Mesothelial cell of epicardium (in vitro differentiated cells): Measurements from ENCODE around the gene CDPF1. TPM values are rescaled to one million over a fixed set of nuclear protein-coding genes. Genes with fewer than 3 reads are reported as not detected.

Source experiments
- DNase-seq, 2 experiments: peaks; one replicate each; pipeline ENCODE4 v3.0.0; 2021; ENCODE audit warnings: low spot score in 2 of 2; ENCODE audit not compliant: unreplicated experiment in 2 of 2
- H3K27ac Mint-ChIP-seq: 2 replicates; pipeline ENCODE4 v1.8.0; 2021; ENCODE audit warnings: mixed read lengths
- H3K27me3 Mint-ChIP-seq: 2 replicates; pipeline ENCODE4 v1.8.0; 2021; ENCODE audit warnings: low read depth, mixed read lengths
- H3K36me3 Mint-ChIP-seq: 2 replicates; pipeline ENCODE4 v1.8.0; 2021; ENCODE audit warnings: mixed read lengths
- H3K4me1 Mint-ChIP-seq: 2 replicates; pipeline ENCODE4 v1.8.0; 2021; ENCODE audit warnings: mixed read lengths
- H3K4me3 Mint-ChIP-seq: 2 replicates; pipeline ENCODE4 v1.8.0; 2021; ENCODE audit warnings: mild to moderate bottlenecking, moderate library complexity, mixed read lengths
- H3K9me3 Mint-ChIP-seq: 2 replicates; pipeline ENCODE4 v1.8.0; 2021; ENCODE audit warnings: mixed read lengths
- total RNA-seq: library from RNA; stranded (reverse); gene quantifications from 3 replicates; pipeline ENCODE4 v1.2.1, GENCODE V29; 2021
- TF ChIP-seq, protein P1 (sequence below): fragments of 200-600 bp; sonication (generic); IDR thresholded peaks from one replicate; pipeline ENCODE4 v1.5.0; 2021; ENCODE audit warnings: antibody characterized with exemption; ENCODE audit not compliant: unreplicated experiment

The CDPF1 gene
- total RNA-seq, 1 donor from 2014 or later: 12.8 TPM

DNA sequence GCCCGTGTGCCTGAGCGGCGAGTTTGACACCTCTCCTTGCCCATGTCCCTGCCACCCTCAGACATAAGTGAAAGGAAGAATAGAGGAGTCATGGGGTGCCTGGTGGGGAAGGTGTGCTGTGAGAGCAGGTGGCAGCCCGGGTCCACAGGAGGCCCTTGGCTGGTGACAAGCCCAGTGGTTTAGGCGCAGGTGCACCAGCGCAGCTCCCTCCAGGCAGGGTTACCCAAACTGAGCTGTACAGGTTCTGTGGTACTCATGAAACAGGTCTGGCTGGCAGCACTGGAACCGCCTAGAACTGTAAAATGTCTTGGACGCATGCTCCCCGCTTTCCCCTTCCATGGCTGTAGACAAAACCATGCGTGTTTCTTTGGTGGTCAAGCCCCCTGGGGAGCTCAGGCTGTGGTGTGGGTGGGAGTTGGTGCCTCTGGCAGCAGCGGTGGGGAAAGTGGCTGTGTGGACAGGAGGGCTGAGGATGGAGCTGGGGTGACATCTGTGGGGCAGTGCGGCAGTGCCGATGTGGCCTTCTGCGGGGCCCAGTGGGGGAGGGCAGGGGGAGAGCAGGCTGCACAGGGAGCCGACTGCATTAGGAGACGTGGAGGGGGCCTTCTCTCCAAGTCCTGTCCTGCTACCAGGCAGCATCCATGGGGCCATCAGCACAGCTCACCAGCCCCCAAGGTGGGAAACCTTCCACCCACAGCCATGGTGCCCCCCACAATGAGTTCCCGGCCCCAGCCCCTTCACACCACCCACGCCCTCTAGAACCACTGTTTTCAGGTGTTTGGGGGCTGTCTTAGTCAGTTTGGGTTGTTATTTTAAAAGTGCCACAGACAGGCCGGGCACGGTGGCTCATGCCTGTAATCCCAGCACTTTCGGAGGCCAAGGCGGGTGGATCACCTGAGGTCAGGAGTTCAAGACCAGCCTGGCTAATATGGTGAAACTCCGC lies 41.0 kb upstream of the CDPF1 start:
- H3K4me1 Mint-ChIP-seq: peaks cover 7% of the 10 kb centered on the region
- H3K27ac Mint-ChIP-seq: no peak overlapping the region
- no peaks in the 10 kb centered on the region for H3K9me3 Mint-ChIP-seq
- H3K36me3 Mint-ChIP-seq: peaks cover 18% of the 10 kb centered on the region
- DNase-seq: no peak
- TF ChIP-seq, protein P1, sequence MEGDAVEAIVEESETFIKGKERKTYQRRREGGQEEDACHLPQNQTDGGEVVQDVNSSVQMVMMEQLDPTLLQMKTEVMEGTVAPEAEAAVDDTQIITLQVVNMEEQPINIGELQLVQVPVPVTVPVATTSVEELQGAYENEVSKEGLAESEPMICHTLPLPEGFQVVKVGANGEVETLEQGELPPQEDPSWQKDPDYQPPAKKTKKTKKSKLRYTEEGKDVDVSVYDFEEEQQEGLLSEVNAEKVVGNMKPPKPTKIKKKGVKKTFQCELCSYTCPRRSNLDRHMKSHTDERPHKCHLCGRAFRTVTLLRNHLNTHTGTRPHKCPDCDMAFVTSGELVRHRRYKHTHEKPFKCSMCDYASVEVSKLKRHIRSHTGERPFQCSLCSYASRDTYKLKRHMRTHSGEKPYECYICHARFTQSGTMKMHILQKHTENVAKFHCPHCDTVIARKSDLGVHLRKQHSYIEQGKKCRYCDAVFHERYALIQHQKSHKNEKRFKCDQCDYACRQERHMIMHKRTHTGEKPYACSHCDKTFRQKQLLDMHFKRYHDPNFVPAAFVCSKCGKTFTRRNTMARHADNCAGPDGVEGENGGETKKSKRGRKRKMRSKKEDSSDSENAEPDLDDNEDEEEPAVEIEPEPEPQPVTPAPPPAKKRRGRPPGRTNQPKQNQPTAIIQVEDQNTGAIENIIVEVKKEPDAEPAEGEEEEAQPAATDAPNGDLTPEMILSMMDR: no peak
- no peak overlapping the region for H3K4me3 Mint-ChIP-seq
- no peaks in the 10 kb centered on the region for H3K27me3 Mint-ChIP-seq

DNA sequence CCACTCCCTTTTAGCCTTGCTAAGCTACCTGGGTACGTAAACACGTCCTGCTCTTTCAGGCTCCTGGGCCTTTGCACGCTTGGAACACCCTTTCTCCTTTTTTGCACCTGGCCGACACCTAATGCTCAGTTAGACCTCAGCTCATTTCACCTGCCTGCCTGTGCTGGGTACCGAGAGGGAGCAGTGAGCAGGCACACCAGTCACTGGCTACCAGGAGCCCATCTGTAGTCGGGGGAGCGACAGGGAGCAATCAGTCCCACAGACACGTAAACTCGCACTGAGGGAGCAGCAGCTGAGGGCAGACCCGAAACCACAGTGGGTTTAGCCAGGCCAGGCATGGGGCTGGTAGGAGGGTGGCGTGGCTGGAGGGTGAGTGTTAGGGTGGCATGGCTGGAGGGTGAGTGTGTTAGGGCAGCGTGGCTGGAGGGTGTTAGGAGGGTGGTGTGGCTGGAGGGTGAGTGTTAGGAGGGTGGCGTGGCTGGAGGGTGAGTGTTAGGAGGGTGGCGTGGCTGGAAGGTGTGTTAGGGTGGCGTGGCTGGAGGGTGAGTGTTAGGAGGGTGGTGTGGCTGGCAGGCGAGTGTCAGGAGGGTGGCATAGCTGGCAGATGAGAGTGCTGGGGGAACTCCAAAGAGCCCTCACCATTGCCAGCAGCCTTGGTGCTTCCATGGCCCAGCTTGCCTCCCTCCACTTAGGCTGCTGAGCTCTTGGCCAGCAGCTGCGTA lies 40.2 kb upstream of the CDPF1 start:
- no peak for DNase-seq
- peaks cover 3% of the 10 kb centered on the region for H3K4me1 Mint-ChIP-seq
- no peak overlapping the region for H3K27ac Mint-ChIP-seq
- H3K4me3 Mint-ChIP-seq: no peak overlapping the region
- no peaks in the 10 kb centered on the region for H3K27me3 Mint-ChIP-seq
- no peaks in the 10 kb centered on the region for H3K9me3 Mint-ChIP-seq
- H3K36me3 Mint-ChIP-seq: peaks cover 24% of the 10 kb centered on the region
- TF ChIP-seq, protein P1: no peak

DNA sequence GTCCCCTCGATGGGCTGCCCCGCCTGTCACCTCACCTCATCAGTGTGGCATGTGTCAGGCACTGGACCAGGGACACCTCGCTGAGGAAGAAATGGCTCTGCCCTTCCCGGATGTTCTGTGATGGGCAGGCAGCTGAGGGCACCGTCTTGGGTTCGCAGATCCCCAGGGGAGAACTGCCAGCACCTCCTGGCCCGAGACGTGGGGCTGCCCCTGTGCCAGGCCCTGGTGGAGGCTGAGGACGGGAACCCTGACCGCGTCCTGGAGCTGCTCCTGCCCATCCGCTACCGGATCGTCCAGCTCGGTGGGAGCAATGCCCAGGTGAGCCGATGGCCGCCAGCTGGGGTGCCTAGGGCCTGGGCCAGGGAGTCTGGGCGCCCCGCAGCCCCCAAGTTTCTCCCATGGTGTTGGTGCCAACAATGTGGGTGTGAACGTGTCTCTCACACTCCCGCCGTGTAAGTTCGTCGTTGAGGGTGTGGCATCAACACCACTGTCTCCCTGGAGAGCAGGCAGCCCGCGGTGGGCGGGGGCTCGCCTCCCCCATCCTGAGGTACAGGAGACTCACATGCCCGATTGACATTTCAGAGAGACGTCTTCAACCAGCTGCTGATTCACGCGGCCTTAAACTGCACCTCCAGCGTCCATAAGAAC lies 39.3 kb upstream of the CDPF1 start:
- Mint-ChIP-seq H3K36me3 (peaks cover 28% of the 10 kb centered on the region), H3K27me3 (no peaks in the 10 kb centered on the region), H3K27ac (no peak overlapping the region), H3K4me3 (no peak overlapping the region), H3K4me1 (no peaks in the 10 kb centered on the region), H3K9me3 (no peaks in the 10 kb centered on the region)
- TF ChIP-seq, protein P1: no peak
- DNase-seq: no peak

GRCh38 chr22:46288846-46289243 lies 38.8 kb upstream of the CDPF1 start:
- H3K27ac Mint-ChIP-seq: no peak overlapping the region
- H3K27me3 Mint-ChIP-seq: no peaks in the 10 kb centered on the region
- DNase-seq: no peak
- H3K9me3 Mint-ChIP-seq: no peaks in the 10 kb centered on the region
- H3K4me1 Mint-ChIP-seq: no peaks in the 10 kb centered on the region
- TF ChIP-seq, protein P1: no peak
- H3K36me3 Mint-ChIP-seq: peaks cover 33% of the 10 kb centered on the region
- H3K4me3 Mint-ChIP-seq: no peak overlapping the region

DNA sequence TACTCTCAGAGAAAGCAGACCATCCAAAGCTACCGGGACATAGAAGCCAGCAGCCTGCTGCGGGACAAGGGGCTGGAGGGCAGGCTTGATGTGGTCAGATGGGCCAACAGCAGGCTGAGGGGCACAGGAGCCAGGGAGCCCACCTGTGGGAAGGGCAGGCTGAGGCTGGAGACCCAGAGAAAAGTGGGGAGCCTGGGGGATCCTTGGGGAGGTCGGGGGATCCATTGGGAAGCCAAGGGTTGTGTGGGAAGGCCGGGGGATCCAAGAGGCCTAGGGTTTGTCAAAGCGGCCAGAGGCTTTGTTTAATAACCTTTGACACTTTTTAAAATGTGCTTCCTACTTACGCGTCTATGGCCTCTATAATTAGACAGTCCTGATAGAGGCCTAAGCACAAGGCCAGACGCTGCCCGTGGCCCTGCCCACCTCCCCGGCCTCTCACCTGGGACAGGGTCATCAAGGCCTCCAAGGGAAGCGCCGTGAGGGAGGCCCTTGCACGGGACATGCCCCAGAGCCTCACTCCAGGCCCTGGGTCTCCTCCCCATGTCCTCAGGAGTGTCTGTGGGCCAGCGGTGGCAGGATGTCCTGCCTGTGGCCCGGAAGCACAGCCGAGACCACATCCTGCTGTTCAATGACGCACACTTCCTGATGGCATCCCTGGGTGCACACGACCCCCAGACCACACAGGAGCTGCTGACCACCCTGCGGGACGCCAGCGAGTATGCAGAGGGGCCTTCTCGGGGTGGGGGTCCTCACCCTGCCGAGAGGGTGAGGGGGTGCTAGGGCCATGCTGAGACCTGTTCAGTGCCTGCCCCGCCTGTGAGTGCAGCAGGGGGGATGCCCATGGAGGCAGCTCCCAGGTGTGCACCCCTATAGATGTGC lies 38.0 kb upstream of the CDPF1 start:
- Mint-ChIP-seq H3K27ac (no peak overlapping the region), H3K36me3 (peaks cover 32% of the 10 kb centered on the region), H3K4me3 (no peak overlapping the region), H3K9me3 (no peaks in the 10 kb centered on the region), H3K27me3 (no peaks in the 10 kb centered on the region), H3K4me1 (no peaks in the 10 kb centered on the region)
- no peak for DNase-seq
- TF ChIP-seq, protein P1: no peak
